AG08395 (cell line): ENCODE measurements around the gene SLC9A3.
"Not testable (repeated sequence)": the region's sequence is repeated elsewhere in the genome, so short reads cannot be mapped to it uniquely, and the experiment has no call there.

ENCODE experiments used
- DNase-seq: peaks from one replicate; pipeline ENCODE4 v3.0.0; 2012; ENCODE audit warnings: mixed read lengths, low spot score

SLC9A3 gene

GRCh38 chr5:524973-525761, 918 bp upstream of the SLC9A3 start:
- no peak for DNase-seq

- DNase-seq: peak; percentile 19
These were observed 617 bp downstream of the SLC9A3 start for GRCh38 chr5:523441-524222.

- no peak for DNase-seq
These were observed 1.3 kb downstream of the SLC9A3 start for GRCh38 chr5:522899-523440.

- no peak for DNase-seq
These were observed 2.1 kb downstream of the SLC9A3 start for GRCh38 chr5:522116-522515.

- no peak for DNase-seq
These were observed 2.6 kb downstream of the SLC9A3 start for GRCh38 chr5:521680-522079.

GRCh38 chr5:520850-521226, 3.4 kb downstream of the SLC9A3 start:
- no peak for DNase-seq

- DNase-seq: no peak
These were observed 3.9 kb downstream of the SLC9A3 start for GRCh38 chr5:520196-520849.

GRCh38 chr5:518721-519120, 5.5 kb downstream of the SLC9A3 start:
- DNase-seq: no peak

- DNase-seq: no peak
These were observed 6.6 kb downstream of the SLC9A3 start for GRCh38 chr5:517535-518100.

- DNase-seq: no peak
These were observed 7.3 kb downstream of the SLC9A3 start for GRCh38 chr5:516980-517379.

GRCh38 chr5:516338-516925, 7.8 kb downstream of the SLC9A3 start:
- no peak for DNase-seq

- DNase-seq: no peak
These were observed 8.9 kb downstream of the SLC9A3 start for GRCh38 chr5:515273-515836.

GRCh38 chr5:514673-515072, 9.6 kb downstream of the SLC9A3 start:
- no peak for DNase-seq

- DNase-seq: no peak
These were observed 10.2 kb downstream of the SLC9A3 start for GRCh38 chr5:514101-514485.

- DNase-seq: no peak
These were observed 10.8 kb downstream of the SLC9A3 start for GRCh38 chr5:513216-514100.

- no peak for DNase-seq
These were observed 12.8 kb downstream of the SLC9A3 start for GRCh38 chr5:511476-511875.

GRCh38 chr5:510521-510920, 13.7 kb downstream of the SLC9A3 start:
- no peak for DNase-seq

- DNase-seq: no peak
These were observed 14.6 kb downstream of the SLC9A3 start for GRCh38 chr5:509611-510185.

GRCh38 chr5:507986-508575, 16.2 kb downstream of the SLC9A3 start:
- DNase-seq: not testable (repeated sequence)
